Activated naive CD4-positive, alpha-beta T cell treated with anti-CD3 and anti-CD28 coated beads, Interleukin-2, amount 50 U/mL, for 72 hours (primary cell): ENCODE results near the gene ENAM. TPM values are rescaled to one million over a fixed set of nuclear protein-coding genes. Genes with fewer than 3 reads are reported as not detected.

Experiments used
- ATAC-seq, 2 donors: fragments of 150-1000 bp; cut with Tn5 transposase; 2 replicates each; pipeline ENCODE4 v1.10.0; 2021; ENCODE audit warnings: mild to moderate bottlenecking in 2 of 2, moderate library complexity in 2 of 2
- DNase-seq, 2 donors: peaks; one replicate each; pipeline ENCODE4 v3.0.0; 2021 to 2022; ENCODE audit warnings: low spot score in 2 of 2
- H3K27ac Mint-ChIP-seq, 2 donors: one replicate each; pipeline ENCODE4 v1.8.0; 2022; ENCODE audit warnings: mild to moderate bottlenecking in 2 of 2, mixed read lengths in 2 of 2
- H3K36me3 Mint-ChIP-seq, 2 donors: one replicate each; pipeline ENCODE4 v1.8.0; 2022; ENCODE audit warnings: mixed read lengths in 2 of 2
- H3K9me3 Mint-ChIP-seq, 2 donors: one replicate each; pipeline ENCODE4 v1.8.0; 2022; ENCODE audit warnings: mixed read lengths in 2 of 2
- total RNA-seq, 2 donors: library from RNA; stranded (reverse); gene quantifications; one replicate each; pipeline ENCODE4 v1.2.3, GENCODE V29; 2022

Gene ENAM
- total RNA-seq, result not detected

- DNase-seq (no peak), ATAC-seq (no peak)
- no peaks in the 10 kb centered on the region for H3K36me3 Mint-ChIP-seq
- H3K27ac Mint-ChIP-seq, result peak within 1 kb of the TSS in 1 of 2 donors; percentile 24
- no peaks in the 10 kb centered on the region for H3K9me3 Mint-ChIP-seq
Measured at GRCh38 chr4:70628444-70628843, at the start of gene ENAM. ENAM (plus strand) TSS chr4:70628744; CDS start chr4:70629501, 757 bp downstream.

GRCh38 chr4:70581980-70582379 is 46.6 kb upstream of the ENAM start:
- H3K27ac Mint-ChIP-seq, result no peak overlapping the region
- no peaks in the 10 kb centered on the region for H3K36me3 Mint-ChIP-seq
- DNase-seq, result no peak
- no peak for ATAC-seq
- H3K9me3 Mint-ChIP-seq, result peaks cover 0 to 3% of the 10 kb centered on the region in 2 donors

- no peak for DNase-seq
- H3K27ac Mint-ChIP-seq, result no peak overlapping the region
- ATAC-seq, result no peak
- H3K9me3 Mint-ChIP-seq, result no peaks in the 10 kb centered on the region
- no peaks in the 10 kb centered on the region for H3K36me3 Mint-ChIP-seq
Measured at GRCh38 chr4:70583952-70584834, 44.4 kb upstream of the ENAM start.

- no peaks in the 10 kb centered on the region for H3K36me3 Mint-ChIP-seq
- H3K27ac Mint-ChIP-seq, result no peak overlapping the region
- no peak for ATAC-seq
- no peak for DNase-seq
- no peaks in the 10 kb centered on the region for H3K9me3 Mint-ChIP-seq
Measured at GRCh38 chr4:70586841-70587240, 41.7 kb upstream of the ENAM start.

- no peak for ATAC-seq
- Mint-ChIP-seq H3K36me3 (no peaks in the 10 kb centered on the region), H3K9me3 (no peaks in the 10 kb centered on the region), H3K27ac (no peak overlapping the region)
- no peak for DNase-seq
Measured at GRCh38 chr4:70589785-70590184, 38.8 kb upstream of the ENAM start.

- ATAC-seq (no peak), DNase-seq (no peak)
- no peaks in the 10 kb centered on the region for H3K9me3 Mint-ChIP-seq
- H3K27ac Mint-ChIP-seq, result no peak within 1 kb of the TSS
- H3K36me3 Mint-ChIP-seq, result no peaks in the 10 kb centered on the region
Measured at GRCh38 chr4:70591955-70592582, 36.5 kb upstream of the ENAM start, which contains the start of gene AMBN. AMBN (plus strand) TSS chr4:70592256; CDS start chr4:70592359, 103 bp downstream.

GRCh38 chr4:70594196-70594595 is 34.3 kb upstream of the ENAM start:
- ATAC-seq, result no peak
- Mint-ChIP-seq H3K27ac (no peak overlapping the region), H3K36me3 (no peaks in the 10 kb centered on the region), H3K9me3 (no peaks in the 10 kb centered on the region)
- no peak for DNase-seq

GRCh38 chr4:70600305-70600704 is 28.2 kb upstream of the ENAM start:
- H3K9me3 Mint-ChIP-seq, result no peaks in the 10 kb centered on the region
- no peak overlapping the region for H3K27ac Mint-ChIP-seq
- no peaks in the 10 kb centered on the region for H3K36me3 Mint-ChIP-seq
- ATAC-seq, result no peak
- DNase-seq, result no peak

GRCh38 chr4:70600977-70601376 is 27.6 kb upstream of the ENAM start:
- no peaks in the 10 kb centered on the region for H3K9me3 Mint-ChIP-seq
- ATAC-seq, result peak in 1 of 2 donors; percentile 40
- no peak overlapping the region for H3K27ac Mint-ChIP-seq
- H3K36me3 Mint-ChIP-seq, result no peaks in the 10 kb centered on the region
- no peak for DNase-seq

- Mint-ChIP-seq H3K36me3 (no peaks in the 10 kb centered on the region), H3K27ac (no peak overlapping the region), H3K9me3 (no peaks in the 10 kb centered on the region)
- peak; percentile 75 to 92 for ATAC-seq
- peak; percentile 57 to 63 for DNase-seq
Measured at GRCh38 chr4:70601422-70602039, 27.0 kb upstream of the ENAM start.

- H3K9me3 Mint-ChIP-seq, result no peaks in the 10 kb centered on the region
- DNase-seq (no peak), ATAC-seq (no peak)
- H3K36me3 Mint-ChIP-seq, result no peaks in the 10 kb centered on the region
- no peak overlapping the region for H3K27ac Mint-ChIP-seq
Measured at GRCh38 chr4:70603856-70604255, 24.7 kb upstream of the ENAM start.

- no peaks in the 10 kb centered on the region for H3K36me3 Mint-ChIP-seq
- DNase-seq (no peak), ATAC-seq (no peak)
- no peaks in the 10 kb centered on the region for H3K9me3 Mint-ChIP-seq
- H3K27ac Mint-ChIP-seq, result no peak overlapping the region
Measured at GRCh38 chr4:70606459-70606858, 22.1 kb upstream of the ENAM start.

GRCh38 chr4:70607334-70607853 is 21.1 kb upstream of the ENAM start:
- Mint-ChIP-seq H3K9me3 (no peaks in the 10 kb centered on the region), H3K27ac (no peak overlapping the region), H3K36me3 (no peaks in the 10 kb centered on the region)
- no peak for DNase-seq
- no peak for ATAC-seq

- Mint-ChIP-seq H3K27ac (no peak overlapping the region), H3K9me3 (no peaks in the 10 kb centered on the region), H3K36me3 (no peaks in the 10 kb centered on the region)
- ATAC-seq (no peak), DNase-seq (no peak)
Measured at GRCh38 chr4:70608324-70608723, 20.2 kb upstream of the ENAM start.

- DNase-seq (no peak), ATAC-seq (peak in 1 of 2 donors; percentile 52)
- H3K36me3 Mint-ChIP-seq, result no peaks in the 10 kb centered on the region
- peaks cover 0 to 4% of the 10 kb centered on the region in 2 donors for H3K9me3 Mint-ChIP-seq
- H3K27ac Mint-ChIP-seq, result no peak overlapping the region
Measured at GRCh38 chr4:70613306-70614183, 15.0 kb upstream of the ENAM start.

- Mint-ChIP-seq H3K36me3 (no peaks in the 10 kb centered on the region), H3K9me3 (peaks cover 0 to 5% of the 10 kb centered on the region in 2 donors), H3K27ac (no peak overlapping the region)
- ATAC-seq, result no peak
- DNase-seq, result no peak
Measured at GRCh38 chr4:70614184-70614555, 14.4 kb upstream of the ENAM start.
